ENCODE data around the gene PRDM5.
A peak's percentile ranks its signal among the peaks of the same experiment; 100 is the strongest.

Gene PRDM5

DNA sequence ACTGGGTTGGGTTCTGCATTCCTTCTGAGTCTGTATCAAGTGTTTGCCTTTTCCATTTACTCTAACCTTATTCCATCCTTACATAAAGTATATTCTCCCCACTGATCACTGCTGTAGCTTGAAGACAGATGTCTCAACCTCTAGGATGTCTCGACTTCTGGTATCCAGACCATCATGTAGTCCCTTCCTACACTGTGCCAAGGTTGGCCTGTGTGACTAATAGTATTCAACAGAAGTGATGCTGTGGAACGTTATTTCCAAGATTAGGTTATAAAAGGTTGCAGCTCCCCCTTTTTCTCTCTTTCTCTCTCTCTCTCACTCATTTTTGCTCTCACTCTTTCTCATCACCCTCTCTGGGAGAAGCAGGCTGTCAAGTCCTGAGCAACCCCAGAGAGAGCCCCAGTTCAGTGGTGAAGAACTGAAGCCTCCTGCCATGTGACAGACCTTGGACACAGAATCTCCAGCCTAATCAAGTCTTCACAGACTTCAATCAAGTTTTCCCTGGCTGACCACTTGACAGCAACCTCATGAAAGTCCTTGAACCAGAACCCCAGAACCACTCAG is 75.4 kb downstream of the PRDM5 start:
- TF ChIP-seq, protein P1, sequence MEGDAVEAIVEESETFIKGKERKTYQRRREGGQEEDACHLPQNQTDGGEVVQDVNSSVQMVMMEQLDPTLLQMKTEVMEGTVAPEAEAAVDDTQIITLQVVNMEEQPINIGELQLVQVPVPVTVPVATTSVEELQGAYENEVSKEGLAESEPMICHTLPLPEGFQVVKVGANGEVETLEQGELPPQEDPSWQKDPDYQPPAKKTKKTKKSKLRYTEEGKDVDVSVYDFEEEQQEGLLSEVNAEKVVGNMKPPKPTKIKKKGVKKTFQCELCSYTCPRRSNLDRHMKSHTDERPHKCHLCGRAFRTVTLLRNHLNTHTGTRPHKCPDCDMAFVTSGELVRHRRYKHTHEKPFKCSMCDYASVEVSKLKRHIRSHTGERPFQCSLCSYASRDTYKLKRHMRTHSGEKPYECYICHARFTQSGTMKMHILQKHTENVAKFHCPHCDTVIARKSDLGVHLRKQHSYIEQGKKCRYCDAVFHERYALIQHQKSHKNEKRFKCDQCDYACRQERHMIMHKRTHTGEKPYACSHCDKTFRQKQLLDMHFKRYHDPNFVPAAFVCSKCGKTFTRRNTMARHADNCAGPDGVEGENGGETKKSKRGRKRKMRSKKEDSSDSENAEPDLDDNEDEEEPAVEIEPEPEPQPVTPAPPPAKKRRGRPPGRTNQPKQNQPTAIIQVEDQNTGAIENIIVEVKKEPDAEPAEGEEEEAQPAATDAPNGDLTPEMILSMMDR (IDR thresholded peaks at IDR 0.05; ENCODE audit: low read depth, low read length, missing control alignments) = no peak
- DNase-seq (ENCODE audit: low read depth) = no peak
- no peak overlapping the region for H3K4me3 ChIP-seq (ENCODE audit: low read depth, low read length)
- in situ Hi-C loops (cut with HindIII; ENCODE audit: low sequenced_read_pairs) = no loop called here

DNA sequence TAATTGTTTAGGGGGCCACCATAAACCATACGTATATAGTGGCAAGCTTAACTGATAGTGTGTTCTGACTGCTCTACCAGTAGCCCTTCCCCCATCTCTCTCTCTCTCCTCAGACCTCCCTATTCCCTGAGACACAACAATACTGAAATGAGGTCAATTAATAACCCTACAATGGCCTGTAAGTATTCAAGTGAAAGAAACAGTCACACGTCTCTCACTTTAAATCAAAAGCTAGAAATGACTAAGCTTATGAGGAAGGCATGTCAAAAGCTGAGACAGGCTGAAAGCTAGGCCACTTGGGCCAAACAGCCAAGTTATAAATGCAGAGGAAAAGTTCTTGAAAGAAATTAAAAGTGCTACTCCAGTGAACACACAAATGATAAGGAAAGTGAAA is 78.0 kb downstream of the PRDM5 start:
- no peak overlapping the region for H3K4me3 ChIP-seq (ENCODE audit: low read depth, low read length)
- TF ChIP-seq, protein P1 (IDR thresholded peaks at IDR 0.05; ENCODE audit: low read depth, low read length, missing control alignments) = no peak
- no peak for DNase-seq (ENCODE audit: low read depth)
- in situ Hi-C loops (cut with HindIII; ENCODE audit: low sequenced_read_pairs) = no loop called here

- no peak for DNase-seq (ENCODE audit: low read depth)
- no peak overlapping the region for H3K4me3 ChIP-seq (ENCODE audit: low read depth, low read length)
- TF ChIP-seq, protein P1 (IDR thresholded peaks at IDR 0.05; ENCODE audit: low read depth, low read length, missing control alignments) = peak; percentile 15
- in situ Hi-C loops (cut with HindIII; ENCODE audit: low sequenced_read_pairs) = no loop called here
These were observed 78.5 kb downstream of the PRDM5 start for GRCh38 chr4:120843849-120844527.

DNA sequence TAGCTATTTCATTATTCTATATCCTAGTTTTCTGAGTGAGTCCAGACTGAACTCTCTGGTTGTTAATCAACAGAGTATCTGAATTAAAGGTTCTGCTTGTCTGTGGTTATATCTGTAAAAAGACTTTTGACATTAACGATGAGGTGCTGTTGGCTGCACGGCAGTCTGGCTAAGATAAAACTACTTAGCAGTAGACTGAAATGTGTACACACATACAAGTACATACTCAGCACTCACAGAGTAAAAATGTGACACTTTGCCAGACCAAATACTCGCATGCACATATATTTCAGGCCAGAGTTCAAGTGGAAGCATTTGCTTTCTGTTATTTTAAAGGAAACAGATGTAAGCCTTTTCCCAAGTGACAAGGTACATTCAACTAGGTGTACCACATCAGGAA is 80.5 kb downstream of the PRDM5 start:
- H3K4me3 ChIP-seq (ENCODE audit: low read depth, low read length) = no peak overlapping the region
- no peak for DNase-seq (ENCODE audit: low read depth)
- TF ChIP-seq, protein P1 (IDR thresholded peaks at IDR 0.05; ENCODE audit: low read depth, low read length, missing control alignments) = no peak
- in situ Hi-C loops (cut with HindIII; ENCODE audit: low sequenced_read_pairs) = no loop called here

GRCh38 chr4:120841580-120841979 is 80.9 kb downstream of the PRDM5 start:
- TF ChIP-seq, protein P1 (IDR thresholded peaks at IDR 0.05; ENCODE audit: low read depth, low read length, missing control alignments) = no peak
- no peak overlapping the region for H3K4me3 ChIP-seq (ENCODE audit: low read depth, low read length)
- no peak for DNase-seq (ENCODE audit: low read depth)
- in situ Hi-C loops (cut with HindIII; ENCODE audit: low sequenced_read_pairs) = no loop called here

DNA sequence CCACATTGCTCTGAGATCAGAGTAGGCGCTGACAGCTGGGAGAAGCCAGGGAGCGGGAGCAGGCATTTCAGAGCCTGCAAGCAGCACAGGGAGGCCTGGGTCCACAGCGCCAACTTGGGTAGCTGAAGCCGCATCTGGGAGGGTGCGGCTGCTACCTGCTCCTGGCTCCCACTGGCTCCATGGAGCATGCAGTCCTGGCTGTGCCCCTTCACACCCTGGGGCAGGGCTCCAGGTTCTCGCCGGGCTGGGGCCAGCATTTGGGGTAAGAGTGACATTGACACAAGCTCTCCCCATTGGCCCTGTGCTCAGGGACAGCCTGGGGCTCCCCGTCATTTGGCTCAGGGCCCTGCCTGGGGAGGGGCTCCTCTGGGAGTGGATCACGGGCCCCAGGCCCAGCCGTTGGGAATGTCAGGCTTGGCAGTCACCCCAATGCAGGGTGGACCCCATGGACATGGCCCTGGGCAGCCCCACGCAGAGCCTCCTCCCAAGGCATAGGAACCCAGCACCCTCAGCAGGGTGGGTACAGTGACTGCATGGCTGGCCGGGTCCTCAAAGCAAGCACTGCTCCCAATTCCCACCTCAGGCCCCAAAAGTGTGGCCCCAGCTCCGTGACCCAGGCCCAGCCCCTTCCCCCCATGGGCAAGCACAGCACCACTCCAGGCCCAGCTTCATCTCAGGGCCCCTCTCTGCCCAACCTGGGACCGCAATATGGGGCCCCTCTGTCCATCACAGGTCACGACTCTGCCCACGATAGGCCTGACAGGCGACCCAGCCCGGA is 82.4 kb downstream of the PRDM5 start:
- no peak overlapping the region for H3K4me3 ChIP-seq (ENCODE audit: low read depth, low read length)
- TF ChIP-seq, protein P1 (IDR thresholded peaks at IDR 0.05; ENCODE audit: low read depth, low read length, missing control alignments) = no peak
- no peak for DNase-seq (ENCODE audit: low read depth)
- in situ Hi-C loops (cut with HindIII; ENCODE audit: low sequenced_read_pairs) = no loop called here

All from astrocyte of the cerebellum (primary cell).